ENCODE results near the gene PRKAG3. TPM values are rescaled to one million over a fixed set of nuclear protein-coding genes. Genes with fewer than 3 reads are reported as not detected.

Gene PRKAG3
- total and polyA plus RNA-seq, 9 of the 15 experiments (the other 6 are each of a cell fraction or from before 2014, with no cell fraction given) = not detected

- H2AFZ ChIP-seq (ENCODE audit: low read depth, low read length) = no peak overlapping the region
- H3K9me1 ChIP-seq (ENCODE audit: control insufficient read depth, insufficient read depth, low read length) = no peaks in the 10 kb centered on the region
- no peak overlapping the region for H3K9ac ChIP-seq (ENCODE audit: insufficient read depth in 1 of 2, low read depth in 2 of 2, low read length in 2 of 2)
- in situ Hi-C loops (cut with MboI) = no loop called here
- no peaks in the 10 kb centered on the region for H3K36me3 ChIP-seq (ENCODE audit: control insufficient read depth, insufficient read depth, low read length)
- peaks cover 7 to 21% of the 10 kb centered on the region in 2 experiments; a peak in 3 of 5 replicates for H3K27me3 ChIP-seq (ENCODE audit: control insufficient read depth in 2 of 2, insufficient read depth in 2 of 2, low read length in 2 of 2)
- no peaks in the 10 kb centered on the region for H4K20me1 ChIP-seq (replicated peaks; ENCODE audit: control insufficient read depth, insufficient read depth, low read length)
- intact Hi-C loops (cut with micrococcal nuclease) = no loop called here
- no peaks in the 10 kb centered on the region; a peak in 1 of 5 replicates for H3K4me1 ChIP-seq (replicated peaks in 1 of 2; ENCODE audit: control insufficient read depth in 2 of 2, insufficient read depth in 2 of 2, low read length in 2 of 2)
- no peaks in the 10 kb centered on the region for H3K9me3 ChIP-seq (replicated peaks; ENCODE audit: control insufficient read depth, insufficient read depth, low read depth, low read length)
- no peak overlapping the region for H3K4me2 ChIP-seq (ENCODE audit: insufficient read depth, low read length)
- no peak overlapping the region for H3K4me3 ChIP-seq
- CTCF ChIA-PET (ENCODE audit: low intra/inter-chr PET ratio) = no interaction called here
- H3K27ac ChIP-seq (ENCODE audit: extremely low read depth, low read depth, low read length) = no peak overlapping the region
- WGBS (ENCODE audit: insufficient coverage, low coverage, missing lambda C conversion rate) = 3% methylated on average over 4 of the region's 4 CpGs
- no peak for FAIRE-seq
- ATAC-seq = no peak
- TF ChIP-seq CGGBP1 (CRISPR knock-in tag; IDR thresholded peaks at IDR 0.05) (no peak), ELF4 (CRISPR knock-in tag; IDR thresholded peaks at IDR 0.05) (no peak), ZNF134 (CRISPR knock-in tag; conservative IDR thresholded peaks at IDR 0.05) (no peak), CBX2 (IDR thresholded peaks at IDR 0.05; ENCODE audit: insufficient read depth, low read length, poor library complexity, severe bottlenecking) (no peak), E2F5 (CRISPR knock-in tag; IDR thresholded peaks at IDR 0.05) (no peak), NR4A1 (CRISPR knock-in tag; IDR thresholded peaks at IDR 0.05) (no peak), NR4A1 (tag; IDR thresholded peaks at IDR 0.05) (no peak)
- no peaks in the 10 kb centered on the region for H3K79me2 ChIP-seq (ENCODE audit: control insufficient read depth, insufficient read depth, low read length)
- BruUV-seq (replicated peaks) = no TSS peak
- POLR2A ChIA-PET = interaction anchor here (0.6 to 0.7 kb wide), 2 partner anchors 70 to 404 kb away, joined by 3 to 4 read pairs; no protein-coding TSS in a partner anchor
- DNase-seq (ENCODE audit: extremely low read depth in 1 of 4, low spot score in 3 of 4) = no peak
Observed at GRCh38 chr2:218839430-218839829, 7.8 kb upstream of the PRKAG3 start.

Data from K562 (cell line).